OCI-LY3 (cell line): ENCODE data around the gene IL36B.

Source experiments
- CTCF ChIP-seq: fragments of 200-600, 300-600 bp; sonication (generic); IDR thresholded peaks from 2 replicates; pipeline ENCODE4 v1.5.1; 2014; ENCODE audit warnings: antibody characterized with exemption, low read length, low read depth
- EZH2phosphoT487 ChIP-seq: fragments of 200-600 bp; shearing (Covaris generic); IDR thresholded peaks from 2 replicates; pipeline ENCODE4 v1.6.1; 2018; ENCODE audit warnings: antibody characterized with exemption, mixed run types, low read depth

GRCh38 chr2:113036763-113037162 is 15.9 kb downstream of the IL36B start:
- TF ChIP-seq CTCF = no peak
- no peak for TF ChIP-seq EZH2phosphoT487
